ENCODE measurements around the gene CYP2C9. TPM values are rescaled to one million over a fixed set of nuclear protein-coding genes. Genes with fewer than 3 reads are reported as not detected.

CYP2C9 gene
- total and polyA plus RNA-seq, 2 of the 13 experiments (the other 11 are each of a cell fraction or from before 2014, with no cell fraction given) = not detected

DNA sequence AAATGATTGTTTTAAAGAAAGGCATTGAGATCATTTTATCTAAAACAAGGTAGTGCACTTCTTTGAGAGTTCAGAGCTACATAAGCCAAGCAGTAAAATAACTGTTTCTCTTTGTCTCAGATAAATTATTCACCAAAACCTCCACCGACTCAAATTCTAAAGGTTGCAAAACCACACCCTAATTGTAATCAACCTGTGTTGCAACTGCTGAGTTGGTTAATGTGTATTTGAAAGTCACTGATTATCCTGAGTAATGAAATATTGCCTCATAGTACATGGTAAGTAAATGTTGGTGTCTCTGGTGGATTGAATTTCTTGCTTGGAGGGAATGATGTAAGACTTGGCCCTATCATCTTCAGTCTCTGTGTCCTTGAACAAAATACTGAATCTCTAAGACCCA is 35.9 kb upstream of the CYP2C9 start (continued):
- TF ChIP-seq IKZF4 (CRISPR knock-in tag; IDR thresholded peaks at IDR 0.05; ENCODE audit: borderline replicate concordance, low read depth, not compliant biosample characterization) = no peak
- TF ChIP-seq NFIC (IDR thresholded peaks at IDR 0.05; ENCODE audit: low read length) = peak; percentile 77
- peak; percentile 86 for TF ChIP-seq NCOA2 (CRISPR knock-in tag; IDR thresholded peaks at IDR 0.05)
- 0 out of 2 replicates have a peak, but pooled peaks have one; percentile 40 for TF ChIP-seq ZNF264 (CRISPR knock-in tag; IDR thresholded peaks at IDR 0.05)
- no peak for TF ChIP-seq CREB1 (IDR thresholded peaks at IDR 0.05)
- TF ChIP-seq CREB1 (CRISPR knock-in tag; IDR thresholded peaks at IDR 0.05) = peak; percentile 49
- TF ChIP-seq ZBTB21 (CRISPR knock-in tag; IDR thresholded peaks at IDR 0.05) = no peak
- TF ChIP-seq SIX1 (CRISPR knock-in tag; IDR thresholded peaks at IDR 0.05; ENCODE audit: borderline replicate concordance) = peak; percentile 93
- TF ChIP-seq SIX4 (CRISPR knock-in tag; IDR thresholded peaks at IDR 0.05) = peak; percentile 76
- TF ChIP-seq HOXA7 (CRISPR knock-in tag; IDR thresholded peaks at IDR 0.05) = no peak
- TF ChIP-seq ZZZ3 (CRISPR knock-in tag; IDR thresholded peaks at IDR 0.05; ENCODE audit: borderline replicate concordance) = no peak
- TF ChIP-seq EP300 (IDR thresholded peaks at IDR 0.05; ENCODE audit: low read depth in 2 of 2, low read length in 2 of 2) = peak in 1 of 2 experiments; percentile 91; a peak in 2 of 4 replicates
- TF ChIP-seq EP300 (CRISPR knock-in tag; IDR thresholded peaks at IDR 0.05; ENCODE audit: borderline replicate concordance) = peak; percentile 42; the same call in 1 of the 2 replicates
- no peak for TF ChIP-seq NAIF1 (CRISPR knock-in tag; IDR thresholded peaks at IDR 0.05; ENCODE audit: borderline replicate concordance)
- TF ChIP-seq ZFAT (CRISPR knock-in tag; conservative IDR thresholded peaks at IDR 0.05) = no peak
- no peak for TF ChIP-seq SATB2 (CRISPR knock-in tag; IDR thresholded peaks at IDR 0.05)
- TF ChIP-seq RCOR2 (CRISPR knock-in tag; IDR thresholded peaks at IDR 0.05) = 0 out of 2 replicates have a peak, but pooled peaks have one; percentile 69
- no peak for TF ChIP-seq RBM22 (optimal IDR thresholded peaks at IDR 0.05; ENCODE audit: low read length)
- peak; percentile 53; the same call in 1 of the 2 replicates for TF ChIP-seq MAFF (IDR thresholded peaks at IDR 0.05; ENCODE audit: low read depth, low read length)
- no peak for TF ChIP-seq SRSF9 (IDR thresholded peaks at IDR 0.05; ENCODE audit: borderline replicate concordance, insufficient read depth, low read depth, low read length, poor library complexity, severe bottlenecking)
- TF ChIP-seq, protein P1, sequence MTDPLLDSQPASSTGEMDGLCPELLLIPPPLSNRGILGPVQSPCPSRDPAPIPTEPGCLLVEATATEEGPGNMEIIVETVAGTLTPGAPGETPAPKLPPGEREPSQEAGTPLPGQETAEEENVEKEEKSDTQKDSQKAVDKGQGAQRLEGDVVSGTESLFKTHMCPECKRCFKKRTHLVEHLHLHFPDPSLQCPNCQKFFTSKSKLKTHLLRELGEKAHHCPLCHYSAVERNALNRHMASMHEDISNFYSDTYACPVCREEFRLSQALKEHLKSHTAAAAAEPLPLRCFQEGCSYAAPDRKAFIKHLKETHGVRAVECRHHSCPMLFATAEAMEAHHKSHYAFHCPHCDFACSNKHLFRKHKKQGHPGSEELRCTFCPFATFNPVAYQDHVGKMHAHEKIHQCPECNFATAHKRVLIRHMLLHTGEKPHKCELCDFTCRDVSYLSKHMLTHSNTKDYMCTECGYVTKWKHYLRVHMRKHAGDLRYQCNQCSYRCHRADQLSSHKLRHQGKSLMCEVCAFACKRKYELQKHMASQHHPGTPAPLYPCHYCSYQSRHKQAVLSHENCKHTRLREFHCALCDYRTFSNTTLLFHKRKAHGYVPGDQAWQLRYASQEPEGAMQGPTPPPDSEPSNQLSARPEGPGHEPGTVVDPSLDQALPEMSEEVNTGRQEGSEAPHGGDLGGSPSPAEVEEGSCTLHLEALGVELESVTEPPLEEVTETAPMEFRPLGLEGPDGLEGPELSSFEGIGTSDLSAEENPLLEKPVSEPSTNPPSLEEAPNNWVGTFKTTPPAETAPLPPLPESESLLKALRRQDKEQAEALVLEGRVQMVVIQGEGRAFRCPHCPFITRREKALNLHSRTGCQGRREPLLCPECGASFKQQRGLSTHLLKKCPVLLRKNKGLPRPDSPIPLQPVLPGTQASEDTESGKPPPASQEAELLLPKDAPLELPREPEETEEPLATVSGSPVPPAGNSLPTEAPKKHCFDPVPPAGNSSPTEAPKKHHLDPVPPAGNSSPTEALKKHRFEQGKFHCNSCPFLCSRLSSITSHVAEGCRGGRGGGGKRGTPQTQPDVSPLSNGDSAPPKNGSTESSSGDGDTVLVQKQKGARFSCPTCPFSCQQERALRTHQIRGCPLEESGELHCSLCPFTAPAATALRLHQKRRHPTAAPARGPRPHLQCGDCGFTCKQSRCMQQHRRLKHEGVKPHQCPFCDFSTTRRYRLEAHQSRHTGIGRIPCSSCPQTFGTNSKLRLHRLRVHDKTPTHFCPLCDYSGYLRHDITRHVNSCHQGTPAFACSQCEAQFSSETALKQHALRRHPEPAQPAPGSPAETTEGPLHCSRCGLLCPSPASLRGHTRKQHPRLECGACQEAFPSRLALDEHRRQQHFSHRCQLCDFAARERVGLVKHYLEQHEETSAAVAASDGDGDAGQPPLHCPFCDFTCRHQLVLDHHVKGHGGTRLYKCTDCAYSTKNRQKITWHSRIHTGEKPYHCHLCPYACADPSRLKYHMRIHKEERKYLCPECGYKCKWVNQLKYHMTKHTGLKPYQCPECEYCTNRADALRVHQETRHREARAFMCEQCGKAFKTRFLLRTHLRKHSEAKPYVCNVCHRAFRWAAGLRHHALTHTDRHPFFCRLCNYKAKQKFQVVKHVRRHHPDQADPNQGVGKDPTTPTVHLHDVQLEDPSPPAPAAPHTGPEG (CRISPR knock-in tag; IDR thresholded peaks at IDR 0.05) = no peak
- no peak for TF ChIP-seq NFKBIZ (CRISPR knock-in tag; IDR thresholded peaks at IDR 0.05)
- no peak for TF ChIP-seq ZNF674 (CRISPR knock-in tag; IDR thresholded peaks at IDR 0.05; ENCODE audit: low read depth)
- peak; percentile 40; the same call in 1 of the 2 replicates for TF ChIP-seq ZMYM4 (CRISPR knock-in tag; IDR thresholded peaks at IDR 0.05)
- TF ChIP-seq KAT8 (CRISPR knock-in tag; IDR thresholded peaks at IDR 0.05) = peak; percentile 53; the same call in 1 of the 2 replicates

All from HepG2 (cell line).